Measurements from ENCODE around the gene PRKG2. TPM values are rescaled to one million over a fixed set of nuclear protein-coding genes. Genes with fewer than 3 reads are reported as not detected.

PRKG2 gene
- total RNA-seq, 3 donors from 2014 or later (not counting 1 experiment from before 2014, with no cell fraction given) = 0.09 to 1.2 (median 0.15) TPM

GRCh38 chr4:81135501-81135900 is 79.5 kb downstream of the PRKG2 start:
- intact Hi-C loops (cut with micrococcal nuclease) = no loop called here
- 41% methylated on average over 2 of the region's 2 CpGs for WGBS (ENCODE audit: insufficient coverage)
- DNase-seq (no peak), ATAC-seq (no peak)
- H3K4me1 Mint-ChIP-seq = no peaks in the 10 kb centered on the region
- H3K4me3 Mint-ChIP-seq = no peak overlapping the region
- H3K36me3 Mint-ChIP-seq = no peaks in the 10 kb centered on the region
- no peak overlapping the region for H3K27ac ChIP-seq (ENCODE audit: low read length)
- H3K4me1 ChIP-seq (ENCODE audit: control insufficient read depth, insufficient read depth, low read length) = no peaks in the 10 kb centered on the region
- no peaks in the 10 kb centered on the region for H3K36me3 ChIP-seq (ENCODE audit: control insufficient read depth, insufficient read depth, low read length)
- TF ChIP-seq CTCF (IDR thresholded peaks at IDR 0.05) = no peak
- no peak overlapping the region for H3K27ac Mint-ChIP-seq
- no peaks in the 10 kb centered on the region for H3K27me3 Mint-ChIP-seq (ENCODE audit: low read depth in 2 of 2)
- no peaks in the 10 kb centered on the region for H3K27me3 ChIP-seq (ENCODE audit: control insufficient read depth, insufficient read depth, low read length)
- peaks cover 0 to 2% of the 10 kb centered on the region in 2 donors for H3K9me3 Mint-ChIP-seq
- H3K4me3 ChIP-seq (ENCODE audit: low read length) = no peak overlapping the region
- no peaks in the 10 kb centered on the region for H3K9me3 ChIP-seq (ENCODE audit: control insufficient read depth, insufficient read depth, low read length)

DNA sequence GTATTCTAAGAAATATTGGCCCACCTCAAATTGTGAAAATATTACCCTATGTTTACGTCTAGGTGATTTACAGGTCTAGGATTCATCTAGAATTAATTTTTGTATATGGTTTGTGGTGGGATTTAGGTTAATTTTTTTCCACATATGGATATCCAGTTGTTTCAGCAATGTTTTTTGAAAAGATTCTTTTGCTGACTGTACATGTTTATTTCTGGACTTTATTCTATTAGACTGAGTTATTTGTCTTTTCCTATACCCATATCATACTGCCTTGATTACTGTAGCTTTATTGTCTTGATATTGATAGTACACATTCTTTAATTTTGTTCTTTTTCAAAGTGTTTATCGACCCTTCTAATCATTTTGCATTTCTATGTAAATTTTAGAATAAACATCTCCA is 83.5 kb downstream of the PRKG2 start:
- Mint-ChIP-seq H3K27me3 (ENCODE audit: low read depth in 2 of 2) (no peaks in the 10 kb centered on the region), H3K4me3 (no peak overlapping the region), H3K4me1 (no peaks in the 10 kb centered on the region), H3K27ac (no peak overlapping the region), H3K9me3 (peaks cover 3 to 4% of the 10 kb centered on the region in 2 donors), H3K36me3 (no peaks in the 10 kb centered on the region)
- Histone ChIP-seq H3K36me3 (ENCODE audit: control insufficient read depth, insufficient read depth, low read length) (no peaks in the 10 kb centered on the region), H3K27ac (ENCODE audit: low read length) (no peak overlapping the region), H3K9me3 (ENCODE audit: control insufficient read depth, insufficient read depth, low read length) (no peaks in the 10 kb centered on the region), H3K4me3 (ENCODE audit: low read length) (no peak overlapping the region), H3K4me1 (ENCODE audit: control insufficient read depth, insufficient read depth, low read length) (no peaks in the 10 kb centered on the region), H3K27me3 (ENCODE audit: control insufficient read depth, insufficient read depth, low read length) (no peaks in the 10 kb centered on the region)
- TF ChIP-seq CTCF (IDR thresholded peaks at IDR 0.05) = no peak
- intact Hi-C loops (cut with micrococcal nuclease) = no loop called here
- no CpG with 5 or more reads among the region's 2 CpGs for WGBS (ENCODE audit: insufficient coverage)
- no peak for DNase-seq
- ATAC-seq = no peak

- H3K27me3 ChIP-seq (ENCODE audit: control insufficient read depth, insufficient read depth, low read length) = no peaks in the 10 kb centered on the region
- H3K36me3 Mint-ChIP-seq = no peaks in the 10 kb centered on the region
- H3K4me3 ChIP-seq (ENCODE audit: low read length) = no peak overlapping the region
- peaks cover 2 to 3% of the 10 kb centered on the region in 2 donors for H3K9me3 Mint-ChIP-seq
- H3K36me3 ChIP-seq (ENCODE audit: control insufficient read depth, insufficient read depth, low read length) = no peaks in the 10 kb centered on the region
- intact Hi-C loops (cut with micrococcal nuclease) = no loop called here
- H3K9me3 ChIP-seq (ENCODE audit: control insufficient read depth, insufficient read depth, low read length) = no peaks in the 10 kb centered on the region
- H3K4me3 Mint-ChIP-seq = no peak overlapping the region
- no peaks in the 10 kb centered on the region for H3K4me1 ChIP-seq (ENCODE audit: control insufficient read depth, insufficient read depth, low read length)
- no peak overlapping the region for H3K27ac ChIP-seq (ENCODE audit: low read length)
- no peaks in the 10 kb centered on the region for H3K27me3 Mint-ChIP-seq (ENCODE audit: low read depth in 2 of 2)
- H3K4me1 Mint-ChIP-seq = no peaks in the 10 kb centered on the region
- ATAC-seq (no peak), DNase-seq (no peak)
- TF ChIP-seq CTCF (IDR thresholded peaks at IDR 0.05) = no peak
- WGBS (ENCODE audit: insufficient coverage) = 79% methylated on average over 3 of the region's 4 CpGs
- no peak overlapping the region for H3K27ac Mint-ChIP-seq
Observed at GRCh38 chr4:81131066-81131465, 84.0 kb downstream of the PRKG2 start.

GRCh38 chr4:81130569-81130968 is 84.5 kb downstream of the PRKG2 start:
- DNase-seq (no peak), ATAC-seq (no peak)
- Histone ChIP-seq H3K4me1 (ENCODE audit: control insufficient read depth, insufficient read depth, low read length) (no peaks in the 10 kb centered on the region), H3K4me3 (ENCODE audit: low read length) (no peak overlapping the region), H3K36me3 (ENCODE audit: control insufficient read depth, insufficient read depth, low read length) (no peaks in the 10 kb centered on the region), H3K9me3 (ENCODE audit: control insufficient read depth, insufficient read depth, low read length) (no peaks in the 10 kb centered on the region), H3K27ac (ENCODE audit: low read length) (no peak overlapping the region), H3K27me3 (ENCODE audit: control insufficient read depth, insufficient read depth, low read length) (no peaks in the 10 kb centered on the region)
- WGBS (ENCODE audit: insufficient coverage) = 80% methylated on average over 7 of the region's 7 CpGs
- H3K9me3 Mint-ChIP-seq = peaks cover 2 to 3% of the 10 kb centered on the region in 2 donors
- intact Hi-C loops (cut with micrococcal nuclease) = no loop called here
- no peak overlapping the region for H3K27ac Mint-ChIP-seq
- H3K27me3 Mint-ChIP-seq (ENCODE audit: low read depth in 2 of 2) = no peaks in the 10 kb centered on the region
- H3K4me1 Mint-ChIP-seq = no peaks in the 10 kb centered on the region
- H3K4me3 Mint-ChIP-seq = no peak overlapping the region
- H3K36me3 Mint-ChIP-seq = no peaks in the 10 kb centered on the region
- no peak for TF ChIP-seq CTCF (IDR thresholded peaks at IDR 0.05)
